CD4-positive, alpha-beta memory T cell (primary cell): ENCODE data around the gene TNFRSF21. TPM values are rescaled to one million over a fixed set of nuclear protein-coding genes. Genes with fewer than 3 reads are reported as not detected.

Experiments used
- CTCF ChIA-PET: fragments of 350-600 bp; sonication (Branson Sonifier 250); formaldehyde crosslinking; loops from one replicate; lab custom pipeline; 2021; ENCODE audit warnings: inconsistent platforms; ENCODE audit not compliant: partially characterized antibody; lab: Charles Lee
- POLR2A ChIA-PET: fragments of 350-600 bp; sonication (Branson Sonifier 250); formaldehyde crosslinking; loops from one replicate; lab custom pipeline; 2021; ENCODE audit not compliant: partially characterized antibody; lab: Charles Lee
- DNase-seq, 5 donors: peaks; one replicate each; pipeline versions ENCODE4 v3.0.0 to v3.0.0-alpha.2; 2020 to 2022; ENCODE audit warnings: mixed read lengths in 1 of 5
- H3K27ac ChIP-seq: one replicate; pipeline ENCODE4 v1.7.0; 2013; ENCODE audit warnings: low read depth, low read length
- H3K27me3 ChIP-seq: 2 replicates; pipeline ENCODE4 v1.7.0; 2013; ENCODE audit warnings: mild to moderate bottlenecking, low read length, moderate library complexity; ENCODE audit not compliant: insufficient read depth
- H3K36me3 ChIP-seq: 2 replicates; pipeline ENCODE4 v1.7.0; 2013; ENCODE audit warnings: mild to moderate bottlenecking, low read length, moderate library complexity; ENCODE audit not compliant: insufficient read depth
- H3K4me1 ChIP-seq: 2 replicates; pipeline ENCODE4 v1.7.0; 2013; ENCODE audit warnings: mild to moderate bottlenecking, low read length, moderate library complexity; ENCODE audit not compliant: insufficient read depth
- H3K4me3 ChIP-seq, 2 donors: one replicate each; pipeline ENCODE4 v1.7.0; 2013; ENCODE audit warnings: low read length in 2 of 2, mild to moderate bottlenecking in 1 of 2
- H3K9me3 ChIP-seq, 2 donors: one replicate each; pipeline ENCODE4 v1.7.0; 2013; ENCODE audit warnings: low read length in 2 of 2, control low read depth in 1 of 2; ENCODE audit not compliant: control insufficient read depth in 1 of 2
- H3K27ac Mint-ChIP-seq, 7 donors: one replicate each; pipeline ENCODE4 v1.8.0; 2020 to 2021; ENCODE audit warnings: mixed read lengths in 7 of 7, mild to moderate bottlenecking in 6 of 7, inconsistent platforms in 3 of 7, moderate library complexity in 3 of 7
- H3K27me3 Mint-ChIP-seq, 2 donors: one replicate each; pipeline ENCODE4 v1.8.0; 2020 to 2021; ENCODE audit warnings: mixed read lengths in 2 of 2
- H3K36me3 Mint-ChIP-seq, 2 donors: one replicate each; pipeline ENCODE4 v1.8.0; 2020 to 2021; ENCODE audit warnings: mixed read lengths in 2 of 2, inconsistent platforms in 1 of 2, mild to moderate bottlenecking in 1 of 2
- H3K4me1 Mint-ChIP-seq, 4 donors: one replicate each; pipeline ENCODE4 v1.8.0; 2020 to 2021; ENCODE audit warnings: mixed read lengths in 4 of 4, mild to moderate bottlenecking in 1 of 4
- H3K4me3 Mint-ChIP-seq, 8 donors: one replicate each; pipeline ENCODE4 v1.8.0; 2020 to 2021; ENCODE audit warnings: mixed read lengths in 8 of 8, mild to moderate bottlenecking in 7 of 8, moderate library complexity in 6 of 8, inconsistent platforms in 3 of 8
- H3K9me3 Mint-ChIP-seq, 8 donors: one replicate each; pipeline ENCODE4 v1.8.0; 2020 to 2021; ENCODE audit warnings: mixed read lengths in 8 of 8, mild to moderate bottlenecking in 5 of 8, inconsistent platforms in 3 of 8, moderate library complexity in 1 of 8
- intact Hi-C: fragments of 100-400 bp; cut with micrococcal nuclease; formaldehyde crosslinking; loops from one replicate; pipeline ENCODE4 v1.15.1; 2023
- polyA plus RNA-seq, 2 donors: library from polyadenylated mRNA; unstranded; fragments of 300-500 nt; fragmentation: Illumina TruSeq; gene quantifications; one replicate each; pipeline ENCODE4 v1.2.3, GENCODE V29; 2021
- total RNA-seq, 2 experiments: library from RNA; stranded (reverse); gene quantifications; one replicate each; pipeline ENCODE4 v1.2.3, GENCODE V29; 2021

Gene TNFRSF21
- total RNA-seq (under 1 TPM; 0.19 to 0.23 TPM), polyA plus RNA-seq (not detected)

- ChIA-PET CTCF (interaction anchor here (0.8 to 1.3 kb wide), 2 partner anchors 11 to 212 kb away, joined by 3 to 5 read pairs; no protein-coding TSS in a partner anchor), POLR2A (no interaction called here)
- Mint-ChIP-seq H3K4me1 (peaks cover 3 to 12% (median 7%) of the 10 kb centered on the region in 4 donors), H3K27ac (no peak within 1 kb of the TSS), H3K4me3 (peak within 1 kb of the TSS; percentile 59 to 79 (median 74)), H3K27me3 (peaks cover 29 to 56% of the 10 kb centered on the region in 2 donors), H3K9me3 (peaks cover 0 to 2% (median 0%) of the 10 kb centered on the region in 8 donors), H3K36me3 (no peaks in the 10 kb centered on the region)
- Histone ChIP-seq H3K27ac (no peak within 1 kb of the TSS), H3K27me3 (no peaks in the 10 kb centered on the region), H3K4me3 (peak within 1 kb of the TSS in 1 of 2 donors; percentile 43), H3K4me1 (peaks cover 12% of the 10 kb centered on the region), H3K9me3 (no peaks in the 10 kb centered on the region), H3K36me3 (no peaks in the 10 kb centered on the region)
- intact Hi-C loops = no loop called here
- peak; percentile 50 to 67 (median 57) for DNase-seq
Measured at GRCh38 chr6:47309291-47310130, at the start of gene TNFRSF21. Gene TNFRSF21, minus strand, starts transcription at chr6:47309905. Its CDS starts 394 bp downstream, at chr6:47309511.

- no peak overlapping the region for H3K27ac Mint-ChIP-seq
- no peaks in the 10 kb centered on the region for H3K4me1 Mint-ChIP-seq
- H3K27me3 Mint-ChIP-seq = peaks cover 12 to 21% of the 10 kb centered on the region in 2 donors
- Histone ChIP-seq H3K27me3 (no peaks in the 10 kb centered on the region), H3K4me3 (no peak overlapping the region), H3K9me3 (no peaks in the 10 kb centered on the region), H3K36me3 (no peaks in the 10 kb centered on the region), H3K27ac (no peak overlapping the region), H3K4me1 (no peaks in the 10 kb centered on the region)
- H3K36me3 Mint-ChIP-seq = no peaks in the 10 kb centered on the region
- POLR2A ChIA-PET = no interaction called here
- CTCF ChIA-PET = no interaction called here
- H3K4me3 Mint-ChIP-seq = no peak overlapping the region
- no peaks in the 10 kb centered on the region for H3K9me3 Mint-ChIP-seq
- DNase-seq = no peak
- intact Hi-C loops = no loop called here
Measured at GRCh38 chr6:47358440-47359225, 48.9 kb upstream of the TNFRSF21 start.

DNA sequence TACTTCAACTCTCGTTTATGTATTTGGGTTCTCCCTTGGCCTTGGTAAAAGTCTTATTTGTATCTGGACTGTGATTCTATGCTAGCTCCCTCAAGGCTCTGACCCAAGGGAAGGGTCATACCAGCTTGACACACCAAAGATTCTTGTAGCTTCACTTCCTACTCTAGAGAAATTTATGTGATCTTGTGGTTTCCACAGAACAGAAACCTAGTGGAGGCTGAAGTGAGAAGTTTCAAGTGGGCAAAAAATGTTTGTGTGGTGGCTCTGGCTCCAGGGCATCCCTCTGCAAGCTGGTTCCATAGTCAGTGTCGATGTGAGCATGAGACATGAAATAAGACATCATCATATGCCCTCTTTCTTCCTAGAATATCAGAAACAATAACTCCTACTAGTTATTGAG is 48.1 kb upstream of the TNFRSF21 start:
- intact Hi-C loops = no loop called here
- Mint-ChIP-seq H3K4me3 (no peak overlapping the region), H3K4me1 (no peaks in the 10 kb centered on the region), H3K9me3 (no peaks in the 10 kb centered on the region), H3K27ac (no peak overlapping the region), H3K27me3 (peaks cover 11 to 17% of the 10 kb centered on the region in 2 donors), H3K36me3 (no peaks in the 10 kb centered on the region)
- no peak for DNase-seq
- H3K27ac ChIP-seq = no peak overlapping the region
- no peaks in the 10 kb centered on the region for H3K36me3 ChIP-seq
- ChIA-PET POLR2A (no interaction called here), CTCF (no interaction called here)
- H3K4me1 ChIP-seq = no peaks in the 10 kb centered on the region
- H3K4me3 ChIP-seq = no peak overlapping the region
- no peaks in the 10 kb centered on the region for H3K27me3 ChIP-seq
- H3K9me3 ChIP-seq = no peaks in the 10 kb centered on the region

DNA sequence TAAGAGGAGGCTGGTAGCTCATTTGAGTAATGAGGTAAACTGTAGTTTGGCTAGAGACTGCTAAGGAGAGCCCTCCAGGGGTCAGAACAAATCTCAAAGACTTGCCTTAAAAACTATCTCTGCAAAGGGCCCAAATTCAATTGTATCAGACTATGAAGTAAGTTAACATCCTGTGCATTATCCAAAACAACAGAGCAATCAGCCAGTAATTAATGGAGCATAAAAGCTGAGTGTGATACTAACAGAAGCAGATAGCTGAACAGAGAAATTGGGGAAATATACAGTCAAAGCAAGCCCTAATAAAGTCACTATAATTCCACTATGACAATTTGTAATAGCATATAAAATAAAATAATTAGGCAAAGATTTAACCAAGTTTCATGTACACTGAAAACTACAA is 45.8 kb upstream of the TNFRSF21 start:
- no peaks in the 10 kb centered on the region for H3K9me3 Mint-ChIP-seq
- Histone ChIP-seq H3K27ac (no peak overlapping the region), H3K9me3 (no peaks in the 10 kb centered on the region), H3K4me1 (no peaks in the 10 kb centered on the region), H3K4me3 (no peak overlapping the region), H3K27me3 (no peaks in the 10 kb centered on the region), H3K36me3 (no peaks in the 10 kb centered on the region)
- POLR2A ChIA-PET = no interaction called here
- no peaks in the 10 kb centered on the region for H3K36me3 Mint-ChIP-seq
- H3K4me1 Mint-ChIP-seq = no peaks in the 10 kb centered on the region
- intact Hi-C loops = no loop called here
- CTCF ChIA-PET = no interaction called here
- peaks cover 11 to 12% of the 10 kb centered on the region in 2 donors for H3K27me3 Mint-ChIP-seq
- H3K4me3 Mint-ChIP-seq = no peak overlapping the region
- H3K27ac Mint-ChIP-seq = no peak overlapping the region
- no peak for DNase-seq

- H3K9me3 Mint-ChIP-seq = peaks cover 0 to 2% (median 0%) of the 10 kb centered on the region in 8 donors
- Histone ChIP-seq H3K27me3 (no peaks in the 10 kb centered on the region), H3K4me1 (no peaks in the 10 kb centered on the region), H3K9me3 (no peaks in the 10 kb centered on the region), H3K27ac (no peak overlapping the region), H3K4me3 (no peak overlapping the region), H3K36me3 (no peaks in the 10 kb centered on the region)
- H3K36me3 Mint-ChIP-seq = no peaks in the 10 kb centered on the region
- H3K27me3 Mint-ChIP-seq = peaks cover 7 to 12% of the 10 kb centered on the region in 2 donors
- H3K27ac Mint-ChIP-seq = no peak overlapping the region
- DNase-seq = no peak
- POLR2A ChIA-PET = no interaction called here
- H3K4me1 Mint-ChIP-seq = no peaks in the 10 kb centered on the region
- no peak overlapping the region for H3K4me3 Mint-ChIP-seq
- CTCF ChIA-PET = interaction anchor here (0.7 kb wide), 1 partner anchor 15 kb away, joined by 3 read pairs; no protein-coding TSS in a partner anchor
- intact Hi-C loops = no loop called here
Measured at GRCh38 chr6:47353871-47354270, 44.2 kb upstream of the TNFRSF21 start.

DNA sequence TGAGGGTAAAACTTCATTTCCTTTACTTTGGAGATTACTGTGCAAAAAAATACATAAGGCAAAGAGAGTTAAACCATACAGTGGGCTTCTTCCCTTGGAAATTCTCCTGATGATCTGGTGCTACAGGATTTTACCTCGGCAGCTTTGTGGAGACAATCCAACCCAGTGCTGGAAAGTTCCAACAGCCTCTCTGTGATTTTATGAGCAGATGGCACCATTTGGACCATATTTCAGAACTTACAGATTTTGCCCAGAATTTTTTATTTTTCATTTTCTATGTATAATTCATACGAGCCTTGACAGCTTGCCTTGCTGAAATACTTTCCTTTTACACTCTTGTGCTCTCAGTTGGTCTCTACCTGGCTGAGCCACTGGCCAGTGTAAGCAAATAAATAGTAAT is 43.3 kb upstream of the TNFRSF21 start:
- Histone ChIP-seq H3K27ac (no peak overlapping the region), H3K27me3 (no peaks in the 10 kb centered on the region), H3K36me3 (no peaks in the 10 kb centered on the region), H3K4me1 (no peaks in the 10 kb centered on the region), H3K4me3 (no peak overlapping the region), H3K9me3 (no peaks in the 10 kb centered on the region)
- CTCF ChIA-PET = no interaction called here
- H3K27ac Mint-ChIP-seq = no peak overlapping the region
- no peaks in the 10 kb centered on the region for H3K36me3 Mint-ChIP-seq
- intact Hi-C loops = no loop called here
- peaks cover 0 to 2% (median 0%) of the 10 kb centered on the region in 8 donors for H3K9me3 Mint-ChIP-seq
- H3K4me1 Mint-ChIP-seq = no peaks in the 10 kb centered on the region
- peaks cover 5 to 9% of the 10 kb centered on the region in 2 donors for H3K27me3 Mint-ChIP-seq
- no peak overlapping the region for H3K4me3 Mint-ChIP-seq
- DNase-seq = no peak
- POLR2A ChIA-PET = no interaction called here
